OCI-LY1 (cell line): Measurements from ENCODE around the gene SMARCAL1.

ENCODE experiments used
- H2AFZ ChIP-seq: fragments of 200-600 bp; sonication (generic), shearing (Covaris generic); 2 replicates; pipeline ENCODE4 v1.6.0; 2014; ENCODE audit warnings: antibody characterized with exemption, mild to moderate bottlenecking, low read length
- H3F3A ChIP-seq: fragments of 200-600 bp; sonication (generic), shearing (Covaris generic); 2 replicates; pipeline ENCODE4 v1.6.0; 2014; ENCODE audit warnings: mild to moderate bottlenecking, antibody characterized with exemption, low read length, moderate library complexity; ENCODE audit not compliant: insufficient read depth
- H3K27ac ChIP-seq: fragments of 200-600 bp; sonication (generic); 2 replicates; pipeline ENCODE4 v1.5.1; 2014; ENCODE audit warnings: low read length, mixed run types, mild to moderate bottlenecking, low read depth; ENCODE audit not compliant: poor library complexity, severe bottlenecking
- H3K27me3 ChIP-seq: fragments of 200-600 bp; sonication (generic); 2 replicates; pipeline ENCODE4 v1.6.0; 2014; ENCODE audit warnings: antibody characterized with exemption, mild to moderate bottlenecking, low read length, moderate library complexity; ENCODE audit not compliant: insufficient read depth
- H3K36me3 ChIP-seq: fragments of 200-600 bp; sonication (generic); 2 replicates; pipeline ENCODE4 v1.6.1; 2014; ENCODE audit warnings: mild to moderate bottlenecking, antibody characterized with exemption, low read length, moderate library complexity, mixed read lengths; ENCODE audit not compliant: insufficient read depth
- H3K4me1 ChIP-seq: fragments of 200-600 bp; sonication (generic); 2 replicates; pipeline ENCODE4 v1.5.1; 2014; ENCODE audit warnings: mild to moderate bottlenecking, low read length, moderate library complexity; ENCODE audit not compliant: insufficient read depth, severe bottlenecking
- H3K4me2 ChIP-seq: fragments of 200-600 bp; sonication (generic), shearing (Covaris generic); 2 replicates; pipeline ENCODE4 v1.6.1; 2014; ENCODE audit warnings: low read length
- H3K4me3 ChIP-seq: fragments of 200-600 bp; sonication (generic); 2 replicates; pipeline ENCODE4 v1.5.1; 2014; ENCODE audit warnings: low read length, low read depth, mild to moderate bottlenecking, mixed read lengths; ENCODE audit not compliant: poor library complexity, severe bottlenecking
- H3K79me2 ChIP-seq: fragments of 200-600 bp; shearing (Covaris generic); 2 replicates; pipeline ENCODE4 v1.6.1; 2016; ENCODE audit warnings: mixed run types, low read length, mixed read lengths; ENCODE audit not compliant: insufficient read depth
- H3K9ac ChIP-seq: fragments of 200-600 bp; sonication (generic), shearing (Covaris generic); 2 replicates; pipeline ENCODE4 v1.6.1; 2014; ENCODE audit warnings: mild to moderate bottlenecking, low read length, mixed read lengths
- H3K9me2 ChIP-seq: fragments of 200-600 bp; sonication (generic), shearing (Covaris generic); 2 replicates; pipeline ENCODE4 v1.6.1; 2014; ENCODE audit warnings: low read depth, mild to moderate bottlenecking, low read length, mixed read lengths
- H3K9me3 ChIP-seq: fragments of 200-600 bp; shearing (Covaris generic); 2 replicates; pipeline ENCODE4 v1.6.1; 2014; ENCODE audit warnings: low read length, mixed read lengths
- H4K20me1 ChIP-seq: fragments of 200-600 bp; sonication (generic), shearing (Covaris generic); 2 replicates; pipeline ENCODE4 v1.6.0; 2016; ENCODE audit warnings: mild to moderate bottlenecking, low read length; ENCODE audit not compliant: insufficient read depth
- CTCF ChIP-seq: fragments of 200-600 bp; sonication (generic), shearing (Covaris generic); IDR thresholded peaks from 2 replicates; pipeline ENCODE4 v1.5.1; 2017; ENCODE audit warnings: mild to moderate bottlenecking, antibody characterized with exemption, low read length, moderate library complexity, mixed read lengths
- EZH2 ChIP-seq: fragments of 200-600 bp; sonication (generic), shearing (Covaris generic); IDR thresholded peaks from 2 replicates; pipeline ENCODE4 v1.8.0; 2017; ENCODE audit warnings: borderline replicate concordance, mixed run types, mild to moderate bottlenecking, antibody characterized with exemption, low read length, moderate library complexity, mixed read lengths

The SMARCAL1 gene

GRCh38 chr2:216412022-216412999 is at the start of gene SMARCAL1:
SMARCAL1 (plus strand) TSS chr2:216412484; CDS start chr2:216414705, 2,221 bp downstream.
- H3K4me2 ChIP-seq = peak within 1 kb of the TSS; percentile 74
- peak within 1 kb of the TSS; percentile 86 for H3K9ac ChIP-seq
- TF ChIP-seq EZH2 (no peak), CTCF (no peak)
- H3K36me3 ChIP-seq = peaks cover 24% of the 10 kb centered on the region; the same call in 1 of the 2 replicates
- H3K27me3 ChIP-seq = no peaks in the 10 kb centered on the region
- no peaks in the 10 kb centered on the region for H3K9me2 ChIP-seq
- H3K79me2 ChIP-seq = 0 out of 2 replicates have a peak, but pooled peaks cover 3% of the 10 kb centered on the region
- H3K9me3 ChIP-seq = no peaks in the 10 kb centered on the region
- peak within 1 kb of the TSS; percentile 76 for H3K4me3 ChIP-seq
- peak within 1 kb of the TSS; percentile 58 for H3K27ac ChIP-seq
- H2AFZ ChIP-seq = peak within 1 kb of the TSS; percentile 100
- H3F3A ChIP-seq = no peaks in the 10 kb centered on the region
- no peaks in the 10 kb centered on the region for H4K20me1 ChIP-seq
- peaks cover 36% of the 10 kb centered on the region for H3K4me1 ChIP-seq

- no peak overlapping the region for H3K4me3 ChIP-seq
- no peak for TF ChIP-seq CTCF
- no peak for TF ChIP-seq EZH2
- no peaks in the 10 kb centered on the region for H3K36me3 ChIP-seq
- no peaks in the 10 kb centered on the region for H3K4me1 ChIP-seq
- H4K20me1 ChIP-seq = no peaks in the 10 kb centered on the region
- H3K9ac ChIP-seq = no peak overlapping the region
- no peaks in the 10 kb centered on the region for H3K9me2 ChIP-seq
- no peaks in the 10 kb centered on the region for H3K79me2 ChIP-seq
- no peak overlapping the region for H3K4me2 ChIP-seq
- H3K27ac ChIP-seq = no peak overlapping the region
- no peaks in the 10 kb centered on the region for H3F3A ChIP-seq
- H2AFZ ChIP-seq = no peak overlapping the region
- H3K27me3 ChIP-seq = no peaks in the 10 kb centered on the region
- H3K9me3 ChIP-seq = no peaks in the 10 kb centered on the region
These were observed 49.6 kb upstream of the SMARCAL1 start for GRCh38 chr2:216362730-216363129.

GRCh38 chr2:216363221-216363620 is 49.1 kb upstream of the SMARCAL1 start:
- H3K9me2 ChIP-seq = no peaks in the 10 kb centered on the region

More at GRCh38 chr2:216363221-216363620, 49.1 kb upstream of the SMARCAL1 start:
- Histone ChIP-seq H3F3A (no peaks in the 10 kb centered on the region), H3K79me2 (no peaks in the 10 kb centered on the region), H3K9me3 (no peaks in the 10 kb centered on the region), H3K4me2 (no peak overlapping the region), H3K27ac (no peak overlapping the region), H3K4me3 (no peak overlapping the region), H4K20me1 (no peaks in the 10 kb centered on the region), H3K4me1 (no peaks in the 10 kb centered on the region), H3K36me3 (no peaks in the 10 kb centered on the region), H3K27me3 (no peaks in the 10 kb centered on the region), H3K9ac (no peak overlapping the region), H2AFZ (no peak overlapping the region)
- no peak for TF ChIP-seq EZH2
- TF ChIP-seq CTCF = no peak
